DMS153 (cell line): Measurements from ENCODE around the gene MAX.
"Not testable (repeated sequence)": the region's sequence is repeated elsewhere in the genome, so short reads cannot be mapped to it uniquely, and the experiment has no call there.

ENCODE experiments used
- DNase-seq: peaks from one replicate; lab custom pipeline; 2025; lab: John Stamatoyannopoulos, UW

Gene MAX

GRCh38 chr14:65034021-65034420 is 68.3 kb downstream of the MAX start:
- no peak for DNase-seq

DNA sequence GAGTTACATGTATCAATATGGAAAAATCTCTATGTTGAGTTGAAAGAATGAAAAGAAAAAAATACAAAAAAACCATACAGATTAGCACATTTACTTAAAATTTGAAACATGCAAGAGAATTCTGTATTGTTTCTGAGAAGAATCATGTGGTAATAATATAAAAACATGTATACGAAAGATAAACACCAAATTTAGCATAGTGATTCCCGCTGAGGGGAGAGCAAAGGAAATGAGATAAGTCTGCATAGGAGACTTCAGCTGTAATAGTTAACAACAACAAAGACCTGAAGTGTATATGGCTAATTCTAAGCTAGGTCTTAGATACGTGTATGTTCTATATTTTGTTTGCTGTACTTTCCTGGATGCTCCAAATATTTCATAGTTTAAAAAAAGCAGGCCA is 69.1 kb downstream of the MAX start:
- DNase-seq = no peak

DNA sequence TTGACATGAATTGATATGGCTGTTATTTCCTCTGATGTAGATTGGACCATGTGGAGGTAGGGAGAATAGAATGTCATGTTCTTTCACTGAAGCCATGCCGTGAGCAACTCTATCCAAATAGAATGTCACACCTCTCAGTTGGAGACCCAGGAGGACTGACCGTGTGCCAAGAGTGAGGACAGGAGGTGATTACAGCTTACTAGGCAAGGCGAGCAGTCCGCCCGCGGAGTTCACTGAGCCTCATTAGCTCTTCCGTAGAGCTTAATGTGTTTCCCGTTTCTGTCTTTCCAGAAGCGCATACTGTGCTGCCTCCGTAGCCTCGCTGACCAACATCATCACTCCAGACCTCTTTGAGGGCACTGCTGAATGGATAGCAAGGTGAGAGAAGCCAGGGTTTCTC is 70.0 kb downstream of the MAX start:
- no peak for DNase-seq

GRCh38 chr14:65031321-65031720 is 71.0 kb downstream of the MAX start:
- not testable (repeated sequence) for DNase-seq

DNA sequence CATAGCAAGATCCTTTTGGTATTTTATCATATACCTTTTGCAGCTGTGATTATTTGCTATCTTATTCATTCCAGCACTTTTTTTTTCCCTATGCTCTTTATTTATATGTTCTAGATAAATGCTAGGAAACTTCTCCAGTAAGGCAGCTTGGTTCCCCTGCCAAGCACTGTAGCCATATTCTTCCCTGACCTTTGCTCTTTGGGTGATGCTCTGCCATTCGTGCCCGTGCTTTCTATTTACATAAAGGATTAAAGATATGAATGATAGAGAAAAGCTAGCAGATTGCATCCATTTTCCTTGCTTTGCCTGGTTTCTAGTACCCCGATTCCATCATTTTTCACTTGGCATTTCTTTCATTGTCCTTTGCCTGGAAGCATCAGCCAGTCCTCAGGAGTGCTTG is 73.4 kb downstream of the MAX start:
- no peak for DNase-seq

GRCh38 chr14:65027127-65027799 is 75.1 kb downstream of the MAX start:
- DNase-seq = no peak

DNA sequence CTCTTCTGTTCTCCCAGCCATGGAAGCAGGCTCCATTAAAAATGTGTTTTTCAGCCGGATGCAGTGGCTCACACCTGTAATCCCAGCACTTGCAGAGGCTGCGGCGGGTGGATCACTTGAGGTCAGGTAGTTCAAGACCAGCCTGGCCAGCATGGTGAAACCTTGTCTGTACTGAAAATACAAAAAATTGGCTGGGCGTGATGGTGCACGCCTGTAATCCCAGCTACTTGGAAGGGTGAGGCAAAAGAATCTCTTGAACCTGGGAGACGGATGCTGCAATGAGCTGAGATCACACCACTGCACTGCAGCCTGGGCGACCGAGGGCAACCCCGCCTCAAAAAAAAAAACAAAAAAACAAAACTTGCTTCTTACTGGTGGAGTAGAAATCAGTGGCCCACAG is 75.8 kb downstream of the MAX start:
- no peak for DNase-seq

DNA sequence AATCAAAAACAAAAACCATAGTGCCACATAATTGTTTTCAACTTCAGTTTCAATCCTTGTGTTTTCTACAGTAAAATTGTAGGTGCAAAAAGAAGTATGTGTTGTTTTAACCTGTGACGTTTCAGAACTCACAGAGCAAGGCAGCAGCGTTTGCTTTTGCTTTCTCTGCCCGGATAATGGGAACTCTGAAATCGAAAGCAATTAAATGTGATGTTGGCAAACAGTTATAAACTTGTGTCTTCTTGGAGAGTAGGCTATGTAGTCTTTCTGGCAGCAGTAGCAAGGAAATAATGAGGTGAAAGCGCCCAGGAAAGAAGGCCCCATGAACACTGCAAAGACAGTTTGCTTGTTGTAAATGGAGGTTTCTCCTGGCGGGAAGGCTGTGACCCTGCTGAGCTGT is 76.5 kb downstream of the MAX start:
- DNase-seq = no peak
